H9 (cell line): ENCODE data around the gene KISS1. TPM values are rescaled to one million over a fixed set of nuclear protein-coding genes. Genes with fewer than 3 reads are reported as not detected.

Experiments used
- DNase-seq: peaks from one replicate; pipeline ENCODE4 v3.0.0-alpha.2; 2017
- H2AFZ ChIP-seq: one replicate; pipeline ENCODE4 v1.6.1; 2013; ENCODE audit warnings: mild to moderate bottlenecking, low read length, control low read depth, moderate library complexity
- H2AK5ac ChIP-seq: 2 replicates; pipeline ENCODE4 v1.6.1; 2013; ENCODE audit warnings: low read length, control low read depth, mixed read lengths; ENCODE audit not compliant: insufficient read length
- H2BK120ac ChIP-seq: one replicate; pipeline ENCODE4 v1.6.1; 2013; ENCODE audit warnings: low read depth, mild to moderate bottlenecking, low read length, control low read depth, inconsistent platforms; ENCODE audit not compliant: poor library complexity, severe bottlenecking
- H2BK12ac ChIP-seq: 2 replicates; pipeline ENCODE4 v1.6.1; 2013; ENCODE audit warnings: low read length, control low read depth, mixed read lengths, low read depth; ENCODE audit not compliant: insufficient read length
- H2BK15ac ChIP-seq: 2 replicates; pipeline ENCODE4 v1.6.1; 2013; ENCODE audit warnings: low read depth, low read length, control low read depth
- H2BK20ac ChIP-seq: one replicate; pipeline ENCODE4 v1.6.1; 2013; ENCODE audit warnings: low read depth, mild to moderate bottlenecking, low read length, control low read depth, inconsistent platforms; ENCODE audit not compliant: poor library complexity, severe bottlenecking
- H2BK5ac ChIP-seq: 2 replicates; pipeline ENCODE4 v1.6.1; 2013; ENCODE audit warnings: low read length, control low read depth, mixed read lengths; ENCODE audit not compliant: insufficient read length
- H3K14ac ChIP-seq: 2 replicates; pipeline ENCODE4 v1.6.1; 2013; ENCODE audit warnings: low read length, control low read depth; ENCODE audit not compliant: insufficient read depth
- H3K18ac ChIP-seq: 2 replicates; pipeline ENCODE4 v1.6.1; 2013; ENCODE audit warnings: low read depth, mild to moderate bottlenecking, mixed read lengths, low read length, control low read depth; ENCODE audit not compliant: insufficient read length
- H3K23ac ChIP-seq: 2 replicates; pipeline ENCODE4 v1.6.1; 2013; ENCODE audit warnings: low read length, control low read depth, mixed read lengths, low read depth; ENCODE audit not compliant: insufficient read length
- H3K23me2 ChIP-seq: 2 replicates; pipeline ENCODE4 v1.6.1; 2013; ENCODE audit warnings: low read depth, mild to moderate bottlenecking, mixed read lengths, low read length, control low read depth; ENCODE audit not compliant: insufficient read length, poor library complexity, severe bottlenecking
- H3K27ac ChIP-seq: 2 replicates; pipeline ENCODE4 v1.5.1; 2013; ENCODE audit warnings: low read length, control low read depth, mixed read lengths, low read depth; ENCODE audit not compliant: insufficient read length
- H3K27me3 ChIP-seq: 2 replicates; pipeline ENCODE4 v1.6.1; 2013; ENCODE audit warnings: low read length, control low read depth, inconsistent platforms; ENCODE audit not compliant: insufficient read depth
- H3K4ac ChIP-seq: 2 replicates; pipeline ENCODE4 v1.6.1; 2013; ENCODE audit warnings: low read depth, mild to moderate bottlenecking, control low read depth, inconsistent platforms, low read length, moderate library complexity
- H3K4me1 ChIP-seq: 2 replicates; pipeline ENCODE4 v1.6.1; 2013; ENCODE audit warnings: low read length, control low read depth, inconsistent platforms; ENCODE audit not compliant: insufficient read depth
- H3K4me2 ChIP-seq: 2 replicates; pipeline ENCODE4 v1.6.1; 2013; ENCODE audit warnings: low read length, control low read depth, mixed read lengths; ENCODE audit not compliant: insufficient read length, insufficient read depth
- H3K56ac ChIP-seq: 2 replicates; pipeline ENCODE4 v1.6.1; 2013; ENCODE audit warnings: low read depth, mild to moderate bottlenecking, mixed read lengths, low read length, control low read depth; ENCODE audit not compliant: insufficient read length
- H3K79me1 ChIP-seq: 2 replicates; pipeline ENCODE4 v1.6.1; 2013; ENCODE audit warnings: low read depth, mild to moderate bottlenecking, moderate library complexity, low read length, control low read depth, inconsistent platforms; ENCODE audit not compliant: insufficient read depth, poor library complexity, severe bottlenecking
- H3K79me2 ChIP-seq: 2 replicates; pipeline ENCODE4 v1.6.1; 2013; ENCODE audit warnings: low read length, control low read depth, inconsistent platforms; ENCODE audit not compliant: insufficient read depth
- H3K9ac ChIP-seq: 2 replicates; pipeline ENCODE4 v1.6.1; 2013; ENCODE audit warnings: low read length, control low read depth, mixed read lengths; ENCODE audit not compliant: insufficient read length; ENCODE audit errors: extremely low read depth
- H3K9me3 ChIP-seq: one replicate; pipeline ENCODE4 v1.6.1; 2013; ENCODE audit warnings: low read depth, low read length, inconsistent platforms; ENCODE audit not compliant: control insufficient read depth
- H3T11ph ChIP-seq: one replicate; pipeline ENCODE4 v1.6.1; 2013; ENCODE audit warnings: mild to moderate bottlenecking, low read length, control low read depth, inconsistent platforms
- H4K20me1 ChIP-seq: one replicate; pipeline ENCODE4 v1.6.1; 2013; ENCODE audit not compliant: control insufficient read depth, insufficient read length, insufficient read depth
- H4K5ac ChIP-seq: 2 replicates; pipeline ENCODE4 v1.6.1; 2013; ENCODE audit warnings: low read depth, mild to moderate bottlenecking, mixed read lengths, low read length, control low read depth; ENCODE audit not compliant: insufficient read length
- H4K8ac ChIP-seq: replicated peaks from 2 replicates; pipeline ENCODE4 v1.6.1; 2013; ENCODE audit warnings: low read length, control low read depth, mixed read lengths, low read depth; ENCODE audit not compliant: insufficient read length
- H4K91ac ChIP-seq: 2 replicates; pipeline ENCODE4 v1.6.1; 2013; ENCODE audit warnings: low read depth, mild to moderate bottlenecking, moderate library complexity, mixed read lengths, low read length, control low read depth; ENCODE audit not compliant: insufficient read length
- H3K27ac Mint-ChIP-seq, 3 experiments: 2 replicates in 2 of 3; 3 replicates in 1 of 3; pipeline ENCODE4 v1.8.0; 2020 to 2021; ENCODE audit warnings: mixed read lengths in 3 of 3, mild to moderate bottlenecking in 1 of 3, moderate library complexity in 1 of 3
- H3K27me3 Mint-ChIP-seq: 2 replicates; pipeline ENCODE4 v1.8.0; 2021; ENCODE audit warnings: low read depth, mild to moderate bottlenecking, moderate library complexity, mixed read lengths
- H3K36me3 Mint-ChIP-seq, 3 experiments: 2 replicates in 2 of 3; 3 replicates in 1 of 3; pipeline ENCODE4 v1.8.0; 2020 to 2021; ENCODE audit warnings: low read depth in 3 of 3, mixed read lengths in 3 of 3; ENCODE audit not compliant: insufficient read depth in 1 of 3
- H3K4me1 Mint-ChIP-seq, 2 experiments: 2 replicates each; pipeline ENCODE4 v1.8.0; 2020; ENCODE audit warnings: mixed read lengths in 2 of 2
- H3K4me3 Mint-ChIP-seq, 2 experiments: 2 replicates in 1 of 2; 3 replicates in 1 of 2; pipeline ENCODE4 v1.8.0; 2020 to 2021; ENCODE audit warnings: mild to moderate bottlenecking in 2 of 2, mixed read lengths in 2 of 2, moderate library complexity in 1 of 2
- H3K9me3 Mint-ChIP-seq, 2 experiments: 2 replicates in 1 of 2; 3 replicates in 1 of 2; pipeline ENCODE4 v1.8.0; 2020; ENCODE audit warnings: mild to moderate bottlenecking in 2 of 2, mixed read lengths in 2 of 2, moderate library complexity in 1 of 2
- CTCF ChIP-seq: fragments of 200-600 bp; sonication (generic); conservative IDR thresholded peaks from 3 replicates; pipeline ENCODE4 v1.8.0; 2021; ENCODE audit warnings: antibody characterized with exemption, mild to moderate bottlenecking
- WGBS: extraction: QIAGEN DNeasy Blood & Tissue Kit; methylation state at CpG from one replicate; pipeline ENCODE4 v1.1.7; 2013; ENCODE audit warnings: missing lambda C conversion rate, low lambda C conversion rate, mixed read lengths; ENCODE audit not compliant: insufficient read length; ENCODE audit errors: extremely low coverage; 5-methylcytosine and 5-hydroxymethylcytosine counted together
- total RNA-seq: library from RNA; stranded (reverse); gene quantifications from 2 replicates; pipeline ENCODE4 v1.2.1, GENCODE V29; 2021

KISS1 gene
- total RNA-seq, 1 experiment from 2014 or later, result 0.68 TPM

- no peak for TF ChIP-seq CTCF
- Histone ChIP-seq H2AFZ (no peak overlapping the region), H4K5ac (no peak overlapping the region), H3K4me2 (no peak overlapping the region), H4K8ac (no peak overlapping the region), H3K27me3 (peaks cover 2% of the 10 kb centered on the region; the same call in 1 of the 2 replicates), H4K20me1 (no peaks in the 10 kb centered on the region), H3K79me2 (no peaks in the 10 kb centered on the region), H4K91ac (no peak overlapping the region), H3T11ph (no peak overlapping the region), H2BK5ac (no peak overlapping the region), H2BK120ac (no peak overlapping the region), H2BK15ac (no peak overlapping the region), H3K4ac (no peak overlapping the region), H3K9ac (no peak overlapping the region), H2BK20ac (no peak overlapping the region), H3K27ac (no peak overlapping the region), H3K4me1 (no peaks in the 10 kb centered on the region), H3K14ac (no peak overlapping the region), H3K9me3 (no peaks in the 10 kb centered on the region), H2BK12ac (no peak overlapping the region), H3K18ac (no peak overlapping the region), H3K23me2 (no peaks in the 10 kb centered on the region), H3K79me1 (no peaks in the 10 kb centered on the region), H3K56ac (no peak overlapping the region), H3K23ac (no peak overlapping the region), H2AK5ac (no peak overlapping the region)
- WGBS, result no CpG with 5 or more reads among the region's 11 CpGs
- peaks cover 8 to 9% of the 10 kb centered on the region in 2 experiments for H3K4me1 Mint-ChIP-seq
- H3K4me3 Mint-ChIP-seq, result no peak overlapping the region
- no peaks in the 10 kb centered on the region for H3K9me3 Mint-ChIP-seq
- no peak overlapping the region for H3K27ac Mint-ChIP-seq
- H3K27me3 Mint-ChIP-seq, result peaks cover 80% of the 10 kb centered on the region
- H3K36me3 Mint-ChIP-seq, result no peaks in the 10 kb centered on the region; a peak in 1 of 7 replicates
- DNase-seq, result no peak
Observed at GRCh38 chr1:204188959-204189639, 7.2 kb downstream of the KISS1 start.
